MCF 10A (cell line): ENCODE measurements around the gene FAS. TPM values are rescaled to one million over a fixed set of nuclear protein-coding genes. Genes with fewer than 3 reads are reported as not detected.

Experiments
- BruUV-seq: library from RNA; stranded (reverse); fragments of 400-500 nt; replicated peaks from 2 replicates; lab custom pipeline; 2021; lab: Mats Ljungman, UMichigan
- CTCF ChIA-PET: fragments of 300-600 bp; sonication (Branson Sonifier 250); formaldehyde crosslinking; extraction: SDS; loops from one replicate; lab custom pipeline; 2021; ENCODE audit warnings: antibody characterized with exemption, inconsistent platforms; lab: Yijun Ruan, JAX
- POLR2A ChIA-PET: fragments of 300-600, 350-650 bp; sonication (Branson Sonifier 250); formaldehyde crosslinking; extraction: SDS; loops from one replicate; lab custom pipeline; 2020; ENCODE audit warnings: antibody characterized with exemption, inconsistent platforms; lab: Yijun Ruan, JAX
- DNase-seq: peaks from one replicate; pipeline ENCODE4 v3.0.0-alpha.2; 2018; ENCODE audit not compliant: unreplicated experiment
- H3K27ac Mint-ChIP-seq: one replicate; pipeline ENCODE4 v1.8.0; 2022; ENCODE audit warnings: mild to moderate bottlenecking, low read depth, mixed read lengths; ENCODE audit not compliant: unreplicated experiment
- H3K27me3 Mint-ChIP-seq: one replicate; pipeline ENCODE4 v1.8.0; 2022; ENCODE audit warnings: mixed read lengths; ENCODE audit not compliant: insufficient read depth, unreplicated experiment
- H3K36me3 Mint-ChIP-seq: one replicate; pipeline ENCODE4 v1.8.0; 2022; ENCODE audit warnings: mild to moderate bottlenecking, moderate library complexity, mixed read lengths; ENCODE audit not compliant: insufficient read depth, unreplicated experiment
- H3K4me1 Mint-ChIP-seq: one replicate; pipeline ENCODE4 v1.8.0; 2022; ENCODE audit warnings: mixed read lengths; ENCODE audit not compliant: insufficient read depth, unreplicated experiment
- H3K4me3 Mint-ChIP-seq: one replicate; pipeline ENCODE4 v1.8.0; 2022; ENCODE audit warnings: mild to moderate bottlenecking, moderate library complexity, mixed read lengths; ENCODE audit not compliant: unreplicated experiment
- H3K9me3 Mint-ChIP-seq: one replicate; pipeline ENCODE4 v1.8.0; 2022; ENCODE audit warnings: mixed read lengths; ENCODE audit not compliant: unreplicated experiment
- CTCF ChIP-seq: fragments of 200-600 bp; IDR thresholded peaks from one replicate; pipeline ENCODE4 v1.8.0; 2022; ENCODE audit warnings: antibody characterized with exemption, mild to moderate bottlenecking; ENCODE audit not compliant: unreplicated experiment
- intact Hi-C: fragments of 100-400 bp; cut with micrococcal nuclease; formaldehyde crosslinking; loops from 2 replicates; pipeline ENCODE4 v1.14.1; 2022
- total RNA-seq: library from RNA; stranded (reverse); gene quantifications from 2 replicates; pipeline ENCODE4 v1.2.3, GENCODE V29; 2022

FAS gene
- total RNA-seq, 1 experiment from 2014 or later = 60.2 TPM

- H3K9me3 Mint-ChIP-seq = no peaks in the 10 kb centered on the region
- CTCF ChIA-PET = interaction anchor here (0.6 to 2.1 kb wide), 2 partner anchors 14 to 47 kb away, joined by 4 to 21 read pairs; no protein-coding TSS in a partner anchor
These were observed 9.2 kb upstream of the FAS start for GRCh38 chr10:88981435-88981834.

DNA sequence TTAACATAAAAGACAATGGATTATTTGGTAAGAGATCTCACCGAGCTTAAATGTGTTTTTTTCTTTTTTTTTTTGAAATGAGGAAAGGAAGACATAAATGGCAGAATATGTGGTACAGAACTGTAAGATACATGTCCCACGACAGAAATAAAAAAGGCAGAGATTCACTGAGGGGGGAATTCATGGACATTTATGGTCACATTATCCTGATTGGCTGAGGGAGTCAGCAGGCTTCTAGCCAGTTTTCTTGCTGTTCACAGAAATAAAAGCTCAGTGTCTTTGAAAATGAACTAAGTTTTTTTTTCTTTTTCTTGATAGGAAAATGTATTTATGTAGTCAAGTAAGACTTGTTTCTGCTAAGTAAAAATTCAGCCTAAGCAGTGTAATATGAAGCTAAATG, 8.2 kb upstream of the FAS start:
- intact Hi-C loops = no loop called here

More at GRCh38 chr10:88981435-88981834, 9.2 kb upstream of the FAS start:
- POLR2A ChIA-PET = interaction anchor here (1.7 to 3.8 kb wide), 2 partner anchors 9 to 10 kb away, joined by 4 to 29 read pairs; partner anchors contain the start of gene FAS
- no peak overlapping the region for H3K4me3 Mint-ChIP-seq
- no TSS peak for BruUV-seq
- intact Hi-C loops = no loop called here
- peaks cover 7% of the 10 kb centered on the region for H3K4me1 Mint-ChIP-seq
- H3K36me3 Mint-ChIP-seq = no peaks in the 10 kb centered on the region
- DNase-seq = no peak
- H3K27me3 Mint-ChIP-seq = no peaks in the 10 kb centered on the region
- TF ChIP-seq CTCF = no peak
- no peak overlapping the region for H3K27ac Mint-ChIP-seq

DNA sequence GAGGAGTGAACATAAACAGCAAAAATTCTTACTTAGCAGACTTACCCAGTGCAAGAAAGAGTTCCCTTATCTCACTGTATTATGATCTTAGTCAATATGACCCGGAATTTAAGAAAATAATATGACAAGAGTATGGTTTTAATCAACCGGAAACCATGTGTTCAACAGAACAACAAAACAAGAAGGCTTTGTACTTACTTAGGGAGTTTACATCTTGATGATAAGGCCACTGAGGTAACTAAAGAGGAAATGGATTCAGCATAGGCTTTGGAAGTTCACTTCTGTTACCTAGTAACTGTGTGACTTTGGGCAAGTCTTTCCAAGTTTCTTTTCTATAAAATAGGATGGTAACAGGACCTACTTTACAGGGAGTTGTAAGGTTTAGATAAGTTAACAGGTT, 7.4 kb upstream of the FAS start:
- ChIA-PET CTCF (interaction anchor here (0.5 to 2.7 kb wide), 8 partner anchors 10 to 234 kb away, joined by 3 to 27 read pairs (median 4); no protein-coding TSS in a partner anchor), POLR2A (interaction anchor here (1.2 to 3.8 kb wide), 3 partner anchors 9 to 47 kb away, joined by 3 to 29 read pairs (median 4); partner anchors contain the start of gene FAS)
- H3K27me3 Mint-ChIP-seq = no peaks in the 10 kb centered on the region
- no peak overlapping the region for H3K27ac Mint-ChIP-seq
- DNase-seq = no peak
- intact Hi-C loops = no loop called here
- no peak overlapping the region for H3K4me3 Mint-ChIP-seq
- no peaks in the 10 kb centered on the region for H3K36me3 Mint-ChIP-seq
- no peak for TF ChIP-seq CTCF
- H3K9me3 Mint-ChIP-seq = no peaks in the 10 kb centered on the region
- peaks cover 7% of the 10 kb centered on the region for H3K4me1 Mint-ChIP-seq
- BruUV-seq = no TSS peak

More for the DNA sequence above, 8.2 kb upstream of the FAS start:
- Mint-ChIP-seq H3K4me3 (no peak overlapping the region), H3K4me1 (peaks cover 7% of the 10 kb centered on the region), H3K9me3 (no peaks in the 10 kb centered on the region), H3K36me3 (no peaks in the 10 kb centered on the region), H3K27ac (no peak overlapping the region), H3K27me3 (no peaks in the 10 kb centered on the region)
- POLR2A ChIA-PET = interaction anchor here (1.2 to 3.8 kb wide), 4 partner anchors 9 to 46 kb away, joined by 3 to 29 read pairs (median 4); partner anchors contain the start of gene FAS
- CTCF ChIA-PET = interaction anchor here (0.5 to 2.1 kb wide), 8 partner anchors 11 to 1137 kb away, joined by 3 to 21 read pairs (median 4); no protein-coding TSS in a partner anchor
- no TSS peak for BruUV-seq
- DNase-seq = no peak
- no peak for TF ChIP-seq CTCF

- DNase-seq = no peak
- peaks cover 6% of the 10 kb centered on the region for H3K4me1 Mint-ChIP-seq
- ChIA-PET CTCF (interaction anchor here (0.7 to 2.7 kb wide), 4 partner anchors 26 to 148 kb away, joined by 3 to 27 read pairs (median 4); no protein-coding TSS in a partner anchor), POLR2A (no interaction called here)
- no peak for TF ChIP-seq CTCF
- no peak overlapping the region for H3K4me3 Mint-ChIP-seq
- intact Hi-C loops = no loop called here
- H3K9me3 Mint-ChIP-seq = no peaks in the 10 kb centered on the region
- no peaks in the 10 kb centered on the region for H3K36me3 Mint-ChIP-seq
- no peak overlapping the region for H3K27ac Mint-ChIP-seq
- no TSS peak for BruUV-seq
- H3K27me3 Mint-ChIP-seq = no peaks in the 10 kb centered on the region
These were observed 6.7 kb upstream of the FAS start for GRCh38 chr10:88983939-88984338.
